Esophagus squamous epithelium (tissue), 5 donors: Measurements from ENCODE around the gene ELP2. TPM values are rescaled to one million over a fixed set of nuclear protein-coding genes. Genes with fewer than 3 reads are reported as not detected.
"Not testable (repeated sequence)": the region's sequence is repeated elsewhere in the genome, so short reads cannot be mapped to it uniquely, and the experiment has no call there.

Experiments
- DNase-seq: peaks from one replicate; lab custom pipeline; 2025; lab: John Stamatoyannopoulos, UW
- H3K27ac ChIP-seq, 4 donors: fragments of 200-600 bp; sonication (generic); one replicate each; pipeline ENCODE4 v1.5.1; 2016 to 2019; ENCODE audit warnings: mild to moderate bottlenecking in 1 of 4
- H3K27me3 ChIP-seq, 4 donors: fragments of 200-600 bp; sonication (generic); 1 replicate in 3 of 4; 2 replicates in 1 of 4; pipeline versions ENCODE4 v1.5.1 to v1.6.0; 2017 to 2021; ENCODE audit warnings: antibody characterized with exemption in 1 of 4
- H3K36me3 ChIP-seq, 3 donors: fragments of 200-600 bp; sonication (generic); one replicate each; pipeline ENCODE4 v1.5.1; 2016 to 2019
- H3K4me1 ChIP-seq, 3 donors: fragments of 200-600 bp; sonication (generic); one replicate each; pipeline ENCODE4 v1.5.1; 2017 to 2019
- H3K4me3 ChIP-seq, 4 donors: fragments of 200-600 bp; sonication (generic); 1 replicate in 3 of 4; 2 replicates in 1 of 4; pipeline ENCODE4 v1.5.1; 2016 to 2019; ENCODE audit warnings: mild to moderate bottlenecking in 2 of 4, moderate library complexity in 1 of 4
- H3K9me3 ChIP-seq, 3 donors: fragments of 200-600 bp; sonication (generic); one replicate each; pipeline ENCODE4 v1.5.1; 2016 to 2019
- POLR2A ChIP-seq, 4 donors: fragments of 450-650 bp; IDR thresholded peaks; one replicate each; pipeline ENCODE4 v1.6.1; 2017; ENCODE audit warnings: antibody characterized with exemption in 4 of 4, mild to moderate bottlenecking in 4 of 4, moderate library complexity in 3 of 4
- WGBS, 2 donors: methylation state at CpG; one replicate each; pipeline ENCODE4 v1.1.5; 2018; 5-methylcytosine and 5-hydroxymethylcytosine counted together
- intact Hi-C: fragments of 100-400 bp; cut with DNase I; formaldehyde crosslinking; loops from one replicate; pipeline ENCODE4 v1.15.0; 2022
- total RNA-seq, 4 donors: library from RNA; depleted of rRNA; stranded (reverse); fragments of >200 nt; gene quantifications; one replicate each; pipeline ENCODE4 v1.1.0, GENCODE V29; 2016
- TF ChIP-seq, protein P1 (sequence below), 6 experiments: fragments of 450-650 bp in 4 of 6; fragments of 200-600 bp in 2 of 6; sonication (generic) in 2 of 6; IDR thresholded peaks; one replicate each; pipeline ENCODE4 v1.5.1; 2016 to 2019; ENCODE audit warnings: antibody characterized with exemption in 6 of 6, mild to moderate bottlenecking in 4 of 6, moderate library complexity in 4 of 6
- donor health status: DM: yes; HTN: yes; CAD: no.

ELP2 gene
- total RNA-seq, 4 donors from 2014 or later = 13.0 to 61.0 (median 28.0) TPM

- intact Hi-C loops = no loop called here
- no peaks in the 10 kb centered on the region for H3K27me3 ChIP-seq
- H3K27ac ChIP-seq = no peak overlapping the region
- H3K36me3 ChIP-seq = peaks cover 0 to 98% (median 38%) of the 10 kb centered on the region in 3 donors
- no peak for DNase-seq
- TF ChIP-seq POLR2A (IDR thresholded peaks at IDR 0.05) = no peak
- TF ChIP-seq, protein P1, sequence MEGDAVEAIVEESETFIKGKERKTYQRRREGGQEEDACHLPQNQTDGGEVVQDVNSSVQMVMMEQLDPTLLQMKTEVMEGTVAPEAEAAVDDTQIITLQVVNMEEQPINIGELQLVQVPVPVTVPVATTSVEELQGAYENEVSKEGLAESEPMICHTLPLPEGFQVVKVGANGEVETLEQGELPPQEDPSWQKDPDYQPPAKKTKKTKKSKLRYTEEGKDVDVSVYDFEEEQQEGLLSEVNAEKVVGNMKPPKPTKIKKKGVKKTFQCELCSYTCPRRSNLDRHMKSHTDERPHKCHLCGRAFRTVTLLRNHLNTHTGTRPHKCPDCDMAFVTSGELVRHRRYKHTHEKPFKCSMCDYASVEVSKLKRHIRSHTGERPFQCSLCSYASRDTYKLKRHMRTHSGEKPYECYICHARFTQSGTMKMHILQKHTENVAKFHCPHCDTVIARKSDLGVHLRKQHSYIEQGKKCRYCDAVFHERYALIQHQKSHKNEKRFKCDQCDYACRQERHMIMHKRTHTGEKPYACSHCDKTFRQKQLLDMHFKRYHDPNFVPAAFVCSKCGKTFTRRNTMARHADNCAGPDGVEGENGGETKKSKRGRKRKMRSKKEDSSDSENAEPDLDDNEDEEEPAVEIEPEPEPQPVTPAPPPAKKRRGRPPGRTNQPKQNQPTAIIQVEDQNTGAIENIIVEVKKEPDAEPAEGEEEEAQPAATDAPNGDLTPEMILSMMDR (IDR thresholded peaks at IDR 0.05) = no peak
- 90 to 97% methylated on average over 3 of the region's 3 CpGs for WGBS, 2 donors
- H3K4me3 ChIP-seq = no peak overlapping the region
- H3K4me1 ChIP-seq = no peaks in the 10 kb centered on the region
- H3K9me3 ChIP-seq = no peaks in the 10 kb centered on the region
Measured at GRCh38 chr18:36167692-36168218, 38.1 kb downstream of the ELP2 start.

DNA sequence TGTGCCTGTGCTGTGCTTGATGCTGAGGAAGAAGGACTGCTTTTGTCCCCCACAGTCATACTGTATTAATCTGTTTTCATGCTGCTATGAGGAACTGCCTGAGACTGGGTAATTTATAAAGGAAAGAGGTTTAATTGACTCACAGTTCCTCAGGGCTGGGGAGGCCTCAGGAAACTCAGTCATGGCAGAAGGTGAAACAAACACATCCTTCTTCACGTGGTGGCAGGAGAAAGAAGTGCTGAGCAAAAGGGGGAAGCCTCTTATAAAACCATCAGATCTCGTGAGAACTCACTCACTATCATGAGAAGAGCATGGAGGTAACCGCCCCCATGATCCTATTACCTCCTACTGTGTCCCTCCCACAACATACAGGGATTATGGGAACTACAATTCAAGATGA, 38.6 kb downstream of the ELP2 start:
- H3K27ac ChIP-seq, H3K9me3 ChIP-seq, H3K27me3 ChIP-seq, H3K4me3 ChIP-seq, intact Hi-C loops, DNase-seq, H3K4me1 ChIP-seq: not testable (repeated sequence)
- peaks cover 0 to 98% (median 38%) of the 10 kb centered on the region in 3 donors for H3K36me3 ChIP-seq
- 83 to 90% methylated on average over 2 to 3 of the region's 3 CpGs for WGBS, 2 donors

GRCh38 chr18:36169938-36170337, 40.2 kb downstream of the ELP2 start:
- Histone ChIP-seq H3K4me1 (no peaks in the 10 kb centered on the region), H3K4me3 (no peak overlapping the region), H3K27me3 (no peaks in the 10 kb centered on the region), H3K36me3 (peaks cover 0 to 98% (median 37%) of the 10 kb centered on the region in 3 donors), H3K27ac (no peak overlapping the region), H3K9me3 (no peaks in the 10 kb centered on the region)
- 86 to 87% methylated on average over 5 of the region's 5 CpGs for WGBS, 2 donors
- TF ChIP-seq, protein P1 (IDR thresholded peaks at IDR 0.05) = no peak
- no peak for TF ChIP-seq POLR2A (IDR thresholded peaks at IDR 0.05)
- intact Hi-C loops = no loop called here
- no peak for DNase-seq

GRCh38 chr18:36175481-36175880, 45.8 kb downstream of the ELP2 start:
- Histone ChIP-seq H3K27ac (no peak overlapping the region), H3K4me1 (peaks cover 0 to 10% (median 10%) of the 10 kb centered on the region in 3 donors), H3K36me3 (peaks cover 0 to 69% (median 8%) of the 10 kb centered on the region in 3 donors), H3K9me3 (no peaks in the 10 kb centered on the region), H3K27me3 (no peaks in the 10 kb centered on the region), H3K4me3 (no peak overlapping the region)
- no peak for TF ChIP-seq POLR2A (IDR thresholded peaks at IDR 0.05)
- TF ChIP-seq, protein P1 (IDR thresholded peaks at IDR 0.05) = no peak
- intact Hi-C loops = no loop called here
- DNase-seq = no peak
- 86 to 89% methylated on average over 1 of the region's 1 CpG for WGBS, 2 donors

DNA sequence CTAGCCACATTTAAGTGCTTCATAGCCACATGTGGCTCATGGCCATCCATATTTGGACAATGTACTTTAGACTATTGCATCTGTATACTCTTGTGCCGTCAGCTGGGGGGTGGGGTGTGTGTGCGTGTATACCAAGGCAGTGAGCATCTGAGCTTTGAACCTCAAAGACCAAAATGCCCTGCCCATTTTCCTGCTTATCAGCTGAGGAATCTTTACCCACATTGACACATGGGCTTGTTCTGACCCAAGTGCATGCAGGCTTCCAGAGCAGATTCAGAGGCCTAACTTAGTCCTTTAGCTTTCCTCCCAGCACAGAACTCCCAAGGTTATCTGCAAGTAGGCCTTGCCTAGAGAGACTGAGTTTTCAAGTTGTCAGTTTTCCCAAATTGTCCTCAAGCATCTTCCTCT, 46.5 kb downstream of the ELP2 start:
- DNase-seq = no peak
- H3K27ac ChIP-seq = no peak overlapping the region
- peaks cover 0 to 11% (median 11%) of the 10 kb centered on the region in 3 donors for H3K4me1 ChIP-seq
- TF ChIP-seq POLR2A (IDR thresholded peaks at IDR 0.05) = no peak
- TF ChIP-seq, protein P1 (IDR thresholded peaks at IDR 0.05) = no peak
- H3K4me3 ChIP-seq = no peak overlapping the region
- intact Hi-C loops = no loop called here
- 86 to 100% methylated on average over 2 of the region's 2 CpGs for WGBS, 2 donors
- H3K9me3 ChIP-seq = no peaks in the 10 kb centered on the region
- peaks cover 0 to 62% (median 8%) of the 10 kb centered on the region in 3 donors for H3K36me3 ChIP-seq
- H3K27me3 ChIP-seq = no peaks in the 10 kb centered on the region
